Fibroblast of lung (primary cell): ENCODE results near the gene BCL7A. TPM values are rescaled to one million over a fixed set of nuclear protein-coding genes. Genes with fewer than 3 reads are reported as not detected.

Source experiments
- DNase-seq, 2 donors: peaks; one replicate each; pipeline versions ENCODE4 v3.0.0 to v3.0.0-alpha.2; 2010; ENCODE audit warnings: low read depth in 2 of 2
- H2AFZ ChIP-seq: 2 replicates; pipeline ENCODE4 v1.5.1; 2012; ENCODE audit warnings: low read length, control low read depth, inconsistent platforms
- H3K27ac ChIP-seq: 2 replicates; pipeline ENCODE4 v1.5.1; 2011; ENCODE audit warnings: low read length, control low read depth; ENCODE audit not compliant: insufficient read depth
- H3K27me3 ChIP-seq: 2 replicates; pipeline ENCODE4 v1.5.1; 2011; ENCODE audit warnings: mild to moderate bottlenecking, low read length; ENCODE audit not compliant: control insufficient read depth, insufficient read depth
- H3K36me3 ChIP-seq: 2 replicates; pipeline ENCODE4 v1.5.1; 2011; ENCODE audit warnings: low read length; ENCODE audit not compliant: control insufficient read depth, insufficient read depth
- H3K4me1 ChIP-seq: 2 replicates; pipeline ENCODE4 v1.5.1; 2011; ENCODE audit warnings: low read length; ENCODE audit not compliant: control insufficient read depth, insufficient read depth; ENCODE audit errors: extremely low read depth
- H3K4me2 ChIP-seq: 2 replicates; pipeline ENCODE4 v1.5.1; 2011; ENCODE audit warnings: low read length, control low read depth; ENCODE audit not compliant: insufficient read depth; ENCODE audit errors: extremely low read depth
- H3K4me3 ChIP-seq, 4 experiments: fragments of 200-600 bp in 1 of 4; sonication (generic) in 1 of 4; replicated peaks in 1 of 4; 2 replicates each; pipeline ENCODE4 v1.5.1; 2011 to 2016; ENCODE audit warnings: low read length in 4 of 4, low read depth in 3 of 4, mild to moderate bottlenecking in 3 of 4, control low read depth in 2 of 4, inconsistent platforms in 1 of 4, mixed read lengths in 1 of 4; ENCODE audit not compliant: insufficient read depth in 1 of 4; ENCODE audit errors: control extremely low read depth in 1 of 4
- H3K79me2 ChIP-seq: 2 replicates; pipeline ENCODE4 v1.5.1; 2012; ENCODE audit warnings: mild to moderate bottlenecking, low read length, inconsistent platforms; ENCODE audit not compliant: control insufficient read depth, insufficient read depth
- H3K9ac ChIP-seq: 2 replicates; pipeline ENCODE4 v1.5.1; 2011; ENCODE audit warnings: mild to moderate bottlenecking, low read length, control low read depth; ENCODE audit not compliant: insufficient read depth
- H3K9me3 ChIP-seq: 2 replicates; pipeline ENCODE4 v1.5.1; 2012; ENCODE audit warnings: low read depth, low read length; ENCODE audit not compliant: control insufficient read depth, insufficient read depth
- H4K20me1 ChIP-seq: 2 replicates; pipeline ENCODE4 v1.5.1; 2011; ENCODE audit warnings: low read length; ENCODE audit not compliant: control insufficient read depth, insufficient read depth; ENCODE audit errors: extremely low read depth
- CTCF ChIP-seq, 2 donors: IDR thresholded peaks in 1 of 2; conservative IDR thresholded peaks in 1 of 2; 1 replicate in 1 of 2; 2 replicates in 1 of 2; pipeline ENCODE4 v1.5.1; 2011 to 2012; ENCODE audit warnings: low read length in 2 of 2, control low read depth in 1 of 2, inconsistent platforms in 1 of 2, low read depth in 1 of 2, mild to moderate bottlenecking in 1 of 2
- EZH2 ChIP-seq: IDR thresholded peaks from 2 replicates; pipeline ENCODE4 v1.5.1; 2012; ENCODE audit warnings: low read length, control low read depth, mild to moderate bottlenecking; ENCODE audit errors: missing control alignments
- polyA plus RNA-seq, 2 donors: library from polyadenylated mRNA; depleted of rRNA in 1 of 2; stranded (reverse) in 1 of 2; unstranded in 1 of 2; fragments of >200 nt; gene quantifications; 2 replicates each; pipeline ENCODE4 v1.2.1, GENCODE V29; 2011 to 2012; ENCODE audit warnings: missing spikeins in 1 of 2
- total RNA-seq: library from RNA; depleted of rRNA; stranded (reverse); fragments of >200 nt; gene quantifications from 2 replicates; pipeline ENCODE4 v1.2.1, GENCODE V29; 2014

Gene BCL7A
- total and polyA plus RNA-seq, 2 donors (not counting 1 experiment from before 2014, with no cell fraction given) = 3.8 to 7.4 TPM

DNA sequence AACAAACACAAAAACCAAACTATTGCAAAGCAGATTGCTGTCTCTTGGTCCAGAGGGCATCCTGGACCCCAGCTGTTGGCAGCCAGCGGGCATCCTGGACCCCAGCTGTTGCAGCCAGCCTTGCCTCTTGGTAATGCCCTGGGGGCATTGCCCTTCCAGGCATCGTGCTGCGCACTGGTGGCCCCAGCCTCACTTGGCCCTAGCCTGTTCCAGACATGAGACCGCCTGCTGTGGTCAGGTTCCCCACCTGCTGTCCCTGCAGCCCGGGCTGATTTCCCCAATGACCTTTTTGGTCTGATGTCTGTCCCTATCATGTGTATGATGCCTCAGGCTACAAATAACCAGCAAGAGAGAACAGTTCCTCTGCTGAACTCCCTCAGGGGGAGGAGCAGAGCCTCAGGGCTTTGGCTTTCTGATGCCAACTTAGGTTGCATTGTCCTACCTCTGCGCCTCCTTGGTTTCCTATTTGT lies 77.6 kb downstream of the BCL7A start:
- H3K36me3 ChIP-seq = no peaks in the 10 kb centered on the region
- DNase-seq = no peak
- no peaks in the 10 kb centered on the region for H3K9me3 ChIP-seq
- no peak overlapping the region for H3K4me3 ChIP-seq
- H4K20me1 ChIP-seq = no peaks in the 10 kb centered on the region
- no peak overlapping the region for H3K27ac ChIP-seq
- no peaks in the 10 kb centered on the region for H3K27me3 ChIP-seq
- H3K9ac ChIP-seq = no peak overlapping the region
- H3K4me1 ChIP-seq = peaks cover 17% of the 10 kb centered on the region
- peaks cover 35% of the 10 kb centered on the region for H3K79me2 ChIP-seq
- no peak overlapping the region for H3K4me2 ChIP-seq
- H2AFZ ChIP-seq = no peak overlapping the region
- no peak for TF ChIP-seq CTCF (conservative IDR thresholded peaks at IDR 0.05 in 1 of 2, IDR thresholded peaks at IDR 0.05 in 1 of 2; ENCODE audit: low read depth in 1 of 2, low read length in 2 of 2)
- TF ChIP-seq EZH2 = no peak

DNA sequence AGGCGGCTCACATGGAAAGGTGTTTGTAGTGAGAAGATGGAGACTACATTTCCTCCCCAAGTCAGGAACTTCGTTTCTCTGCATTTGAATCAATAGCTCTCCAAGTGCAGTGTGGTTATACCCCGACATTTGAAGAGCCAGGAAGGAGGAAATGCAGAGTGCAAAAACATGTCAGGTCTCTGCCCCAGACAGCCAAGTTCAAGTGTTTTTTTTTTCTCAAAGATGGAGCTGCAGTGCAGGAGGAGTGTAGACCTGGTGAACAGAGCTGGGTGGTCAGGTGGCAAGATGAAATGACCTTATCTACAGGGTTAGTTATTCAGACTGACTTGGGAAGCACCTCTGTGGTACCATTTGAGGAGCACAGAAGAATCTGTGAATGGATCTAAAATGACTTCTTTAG lies 78.2 kb downstream of the BCL7A start:
- DNase-seq = no peak
- Histone ChIP-seq H2AFZ (no peak overlapping the region), H4K20me1 (no peaks in the 10 kb centered on the region), H3K9me3 (no peaks in the 10 kb centered on the region), H3K27ac (no peak overlapping the region), H3K36me3 (no peaks in the 10 kb centered on the region), H3K4me1 (peaks cover 17% of the 10 kb centered on the region), H3K27me3 (no peaks in the 10 kb centered on the region), H3K4me3 (no peak overlapping the region), H3K4me2 (no peak overlapping the region), H3K9ac (no peak overlapping the region), H3K79me2 (peaks cover 31% of the 10 kb centered on the region)
- TF ChIP-seq CTCF (conservative IDR thresholded peaks at IDR 0.05 in 1 of 2, IDR thresholded peaks at IDR 0.05 in 1 of 2; ENCODE audit: low read depth in 1 of 2, low read length in 2 of 2) (no peak), EZH2 (no peak)

DNA sequence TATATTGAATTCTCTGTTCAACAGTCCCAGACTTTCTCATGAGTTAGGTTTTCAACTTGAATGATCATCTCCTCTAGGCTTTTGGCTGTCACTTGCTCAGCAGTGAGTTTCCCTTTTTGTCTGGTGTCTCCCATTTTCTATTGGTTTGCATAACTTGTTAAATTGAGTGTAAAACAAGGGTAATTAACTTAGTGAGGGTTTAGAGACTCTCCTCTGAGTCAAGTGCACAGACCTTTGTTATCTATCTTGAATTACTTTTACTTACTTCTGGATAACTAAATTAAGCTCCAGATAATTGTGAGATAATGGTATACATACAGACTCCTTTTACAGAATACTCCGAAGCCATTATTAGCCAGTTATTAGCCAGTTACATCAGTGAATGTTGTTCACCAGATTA lies 78.9 kb downstream of the BCL7A start:
- H3K27me3 ChIP-seq = no peaks in the 10 kb centered on the region
- H3K79me2 ChIP-seq = peaks cover 27% of the 10 kb centered on the region
- no peak for DNase-seq
- H3K9ac ChIP-seq = no peak overlapping the region
- no peaks in the 10 kb centered on the region for H3K36me3 ChIP-seq
- H3K4me1 ChIP-seq = peaks cover 17% of the 10 kb centered on the region
- no peaks in the 10 kb centered on the region for H4K20me1 ChIP-seq
- H3K4me3 ChIP-seq = no peak overlapping the region
- H2AFZ ChIP-seq = no peak overlapping the region
- no peak overlapping the region for H3K4me2 ChIP-seq
- no peak overlapping the region for H3K27ac ChIP-seq
- H3K9me3 ChIP-seq = no peaks in the 10 kb centered on the region
- no peak for TF ChIP-seq EZH2
